IMR-90 (cell line): Measurements from ENCODE around the gene FZD4. TPM values are rescaled to one million over a fixed set of nuclear protein-coding genes. Genes with fewer than 3 reads are reported as not detected.
A peak's percentile ranks its signal among the peaks of the same experiment; 100 is the strongest.

ENCODE experiments used
- ATAC-seq: fragments of 200-7000 bp; cut with Tn5 transposase; 2 replicates; pipeline ENCODE4 v1.9.1; 2020; ENCODE audit warnings: low read depth, mild to moderate bottlenecking, moderate library complexity
- BruUV-seq: library from RNA; stranded (reverse); fragments of 400-500 nt; replicated peaks from 2 replicates; lab custom pipeline; 2021; lab: Mats Ljungman, UMichigan
- CTCF ChIA-PET: fragments of 300-600 bp; formaldehyde crosslinking; extraction: SDS; loops from one replicate; lab custom pipeline; 2021; ENCODE audit warnings: antibody characterized with exemption; lab: Yijun Ruan, JAX
- POLR2A ChIA-PET: fragments of 300-600 bp; sonication (Branson Sonifier 250); formaldehyde crosslinking; loops from one replicate; lab custom pipeline; 2022; ENCODE audit warnings: antibody characterized with exemption; ENCODE audit not compliant: unreplicated experiment; lab: Charles Lee
- DNase-seq: peaks from one replicate; pipeline ENCODE4 v3.0.0; 2013
- H2AFZ ChIP-seq: replicated peaks from 2 replicates; pipeline ENCODE3; 2013; ENCODE audit warnings: low read length, mild to moderate bottlenecking; ENCODE audit not compliant: poor library complexity
- H2AK5ac ChIP-seq: 2 replicates; pipeline ENCODE4 v1.6.1; 2013; ENCODE audit warnings: low read depth, low read length, inconsistent platforms
- H2AK9ac ChIP-seq: replicated peaks from 2 replicates; pipeline ENCODE3; 2013; ENCODE audit warnings: mild to moderate bottlenecking, low read depth, low read length, moderate library complexity; ENCODE audit not compliant: poor library complexity
- H2BK120ac ChIP-seq: 2 replicates; pipeline ENCODE4 v1.6.1; 2013; ENCODE audit warnings: low read depth, low read length, inconsistent platforms
- H2BK15ac ChIP-seq: 3 replicates; pipeline ENCODE4 v1.6.1; 2013; ENCODE audit warnings: low read depth, low read length, inconsistent platforms
- H2BK20ac ChIP-seq: 2 replicates; pipeline ENCODE4 v1.6.1; 2013; ENCODE audit warnings: low read depth, mild to moderate bottlenecking, inconsistent platforms, low read length, moderate library complexity
- H2BK5ac ChIP-seq: 2 replicates; pipeline ENCODE4 v1.6.1; 2013; ENCODE audit warnings: mild to moderate bottlenecking, low read depth, low read length, inconsistent platforms; ENCODE audit not compliant: poor library complexity, severe bottlenecking
- H3K14ac ChIP-seq: replicated peaks from 2 replicates; pipeline ENCODE4 v1.6.1; 2013; ENCODE audit warnings: low read depth, low read length, inconsistent platforms
- H3K18ac ChIP-seq: 2 replicates; pipeline ENCODE4 v1.6.1; 2013; ENCODE audit warnings: low read depth, low read length, control low read depth
- H3K23ac ChIP-seq: 2 replicates; pipeline ENCODE4 v1.6.1; 2013; ENCODE audit warnings: low read depth, low read length, inconsistent platforms
- H3K27ac ChIP-seq: 2 replicates; pipeline ENCODE4 v1.5.1; 2013; ENCODE audit warnings: mild to moderate bottlenecking, control low read depth, low read length; ENCODE audit not compliant: insufficient read depth
- H3K27me3 ChIP-seq: 2 replicates; pipeline ENCODE4 v1.6.1; 2013; ENCODE audit warnings: low read length; ENCODE audit not compliant: control insufficient read depth, insufficient read depth
- H3K36me3 ChIP-seq: 2 replicates; pipeline ENCODE4 v1.6.1; 2013; ENCODE audit warnings: low read length, mixed read lengths; ENCODE audit not compliant: control insufficient read depth, insufficient read depth
- H3K4ac ChIP-seq: 2 replicates; pipeline ENCODE4 v1.6.1; 2013; ENCODE audit warnings: low read depth, low read length, inconsistent platforms
- H3K4me1 ChIP-seq: 2 replicates; pipeline ENCODE4 v1.6.1; 2013; ENCODE audit warnings: low read length, mixed read lengths; ENCODE audit not compliant: control insufficient read depth, insufficient read depth
- H3K4me2 ChIP-seq: 2 replicates; pipeline ENCODE4 v1.6.1; 2013; ENCODE audit warnings: low read depth, mild to moderate bottlenecking, control low read depth, low read length, moderate library complexity
- H3K4me3 ChIP-seq: 2 replicates; pipeline ENCODE4 v1.5.1; 2013; ENCODE audit warnings: low read depth, mild to moderate bottlenecking, control low read depth, low read length, moderate library complexity; ENCODE audit not compliant: insufficient read depth
- H3K56ac ChIP-seq: 2 replicates; pipeline ENCODE4 v1.6.1; 2013; ENCODE audit warnings: low read length, inconsistent platforms; ENCODE audit not compliant: insufficient read depth; ENCODE audit errors: extremely low read depth
- H3K79me1 ChIP-seq, 2 experiments: 2 replicates each; pipeline ENCODE4 v1.6.1; 2013; ENCODE audit warnings: low read length in 2 of 2, inconsistent platforms in 1 of 2, low read depth in 1 of 2
- H3K9ac ChIP-seq: 2 replicates; pipeline ENCODE4 v1.6.1; 2013; ENCODE audit warnings: low read depth, low read length, control low read depth
- H3K9me1 ChIP-seq: 2 replicates; pipeline ENCODE4 v1.6.1; 2013; ENCODE audit warnings: low read length, inconsistent platforms; ENCODE audit not compliant: insufficient read depth
- H3K9me3 ChIP-seq: 2 replicates; pipeline ENCODE4 v1.6.1; 2013; ENCODE audit warnings: low read length; ENCODE audit not compliant: control insufficient read depth, insufficient read depth
- H4K20me1 ChIP-seq: 2 replicates; pipeline ENCODE4 v1.6.1; 2013; ENCODE audit warnings: low read length, inconsistent platforms; ENCODE audit not compliant: insufficient read depth
- H4K5ac ChIP-seq: 2 replicates; pipeline ENCODE4 v1.6.1; 2013; ENCODE audit warnings: mild to moderate bottlenecking, low read depth, low read length, control low read depth
- H4K8ac ChIP-seq, 2 experiments: 2 replicates each; pipeline ENCODE4 v1.6.1; 2013; ENCODE audit warnings: low read depth in 2 of 2, low read length in 2 of 2, control low read depth in 1 of 2, inconsistent platforms in 1 of 2
- H4K91ac ChIP-seq: 2 replicates; pipeline ENCODE4 v1.6.1; 2013; ENCODE audit warnings: low read depth, low read length, inconsistent platforms; ENCODE audit not compliant: insufficient read depth
- MXI1 ChIP-seq: IDR thresholded peaks from 2 replicates; pipeline ENCODE4 v1.6.1; 2012; ENCODE audit warnings: low read depth, mild to moderate bottlenecking, low read length, moderate library complexity, borderline replicate concordance
- RFX5 ChIP-seq: IDR thresholded peaks from 2 replicates; pipeline ENCODE4 v1.8.0; 2012; ENCODE audit warnings: low read depth, mild to moderate bottlenecking, low read length, moderate library complexity
- WGBS, 2 experiments: methylation state at CpG; one replicate each; pipeline versions ENCODE4 v1.1.5 to v1.1.7; 2013; ENCODE audit warnings: missing lambda C conversion rate in 2 of 2; ENCODE audit not compliant: insufficient read length in 1 of 2; ENCODE audit errors: extremely low coverage in 2 of 2; 5-methylcytosine and 5-hydroxymethylcytosine counted together
- dilution Hi-C: fragments of 300-500 bp; cut with HindIII; formaldehyde crosslinking; loops from one replicate; pipeline ENCODE4 v1.14.3; 2018; ENCODE audit warnings: low sequenced_read_pairs; ENCODE audit not compliant: unreplicated experiment
- in situ Hi-C: fragments of 300-500 bp; cut with MboI; formaldehyde crosslinking; loops from 3 replicates; pipeline ENCODE4 v1.14.3; 2019; ENCODE audit warnings: low sequenced_read_pairs, inconsistent platforms, mixed read lengths
- intact Hi-C: fragments of 100-400 bp; cut with micrococcal nuclease; formaldehyde crosslinking; loops from 2 replicates; pipeline ENCODE4 v1.10.0; 2022
- polyA plus RNA-seq, 3 experiments: library from polyadenylated mRNA; depleted of rRNA; stranded (reverse); fragments of >200 nt; gene quantifications; 2 replicates each; pipeline ENCODE4 v1.2.3, GENCODE V29; 2012; ENCODE audit warnings: low replicate concordance in 1 of 3
- total RNA-seq: library from RNA; depleted of rRNA; stranded (reverse); fragments of >200 nt; gene quantifications from 2 replicates; pipeline ENCODE4 v1.2.3, GENCODE V29; 2012

FZD4 gene
- total and polyA plus RNA-seq, 2 of the 4 experiments (the other 2 are of a cell fraction), result 3.7 to 7.7 TPM

- Histone ChIP-seq H3K18ac (peak overlapping the region; percentile 16; the same call in 1 of the 2 replicates), H3K27me3 (no peaks in the 10 kb centered on the region), H3K4me1 (peaks cover 28% of the 10 kb centered on the region), H3K9me1 (peaks cover 11% of the 10 kb centered on the region), H4K91ac (peak overlapping the region; percentile 65; the same call in 1 of the 2 replicates), H3K4me2 (no peak overlapping the region; the same call in 1 of the 2 replicates), H2BK5ac (no peak overlapping the region), H2AK9ac (no peak overlapping the region), H3K14ac (peak overlapping the region; percentile 69; the same call in 1 of the 2 replicates), H2AK5ac (peak overlapping the region; percentile 77; the same call in 1 of the 2 replicates), H3K79me1 (no peaks in the 10 kb centered on the region; a peak in 1 of 4 replicates), H2BK20ac (peak overlapping the region; percentile 88), H3K36me3 (no peaks in the 10 kb centered on the region), H4K8ac (peak overlapping the region in 1 of 2 experiments; percentile 54; a peak in 1 of 4 replicates), H3K23ac (0 out of 2 replicates have a peak overlapping the region, but pooled peaks have one; percentile 31), H4K20me1 (no peaks in the 10 kb centered on the region), H3K9me3 (no peaks in the 10 kb centered on the region), H3K4me3 (no peak overlapping the region), H4K5ac (no peak overlapping the region; the same call in 1 of the 2 replicates), H2BK15ac (peak overlapping the region; percentile 76; the same call in 1 of the 3 replicates), H2AFZ (no peak overlapping the region), H2BK120ac (peak overlapping the region; percentile 45), H3K9ac (no peak overlapping the region), H3K4ac (peak overlapping the region; percentile 42), H3K56ac (no peak overlapping the region), H3K27ac (no peak overlapping the region)
- ChIA-PET POLR2A (no interaction called here), CTCF (no interaction called here)
- dilution Hi-C loops, result no loop called here
- in situ Hi-C loops, result loop anchor here (25.0 kb wide), 1 partner anchor 479 kb away; no protein-coding TSS in a partner anchor
- TF ChIP-seq RFX5 (no peak), MXI1 (no peak)
- intact Hi-C loops, result no loop called here
- 81% methylated on average over 3 of the region's 11 CpGs; no CpG with 5 or more reads in 1 of the 2 experiments for WGBS, 2 experiments
- no peak for ATAC-seq
- DNase-seq, result no peak
- BruUV-seq, result no TSS peak
Observed at GRCh38 chr11:86932924-86933875, 22.0 kb downstream of the FZD4 start.
